HG03095 (cell line): ENCODE measurements around the gene ULK4.
"Not testable (repeated sequence)": the region's sequence is repeated elsewhere in the genome, so short reads cannot be mapped to it uniquely, and the experiment has no call there.

Experiments used
- ATAC-seq: cut with Tn5 transposase; IDR thresholded peaks from one replicate; pipeline ENCODE4 v1.9.1; 2021; ENCODE audit warnings: moderate library complexity; ENCODE audit not compliant: unreplicated experiment

The ULK4 gene

GRCh38 chr3:41508063-41508696 lies 453.7 kb downstream of the ULK4 start:
- ATAC-seq = no peak

DNA sequence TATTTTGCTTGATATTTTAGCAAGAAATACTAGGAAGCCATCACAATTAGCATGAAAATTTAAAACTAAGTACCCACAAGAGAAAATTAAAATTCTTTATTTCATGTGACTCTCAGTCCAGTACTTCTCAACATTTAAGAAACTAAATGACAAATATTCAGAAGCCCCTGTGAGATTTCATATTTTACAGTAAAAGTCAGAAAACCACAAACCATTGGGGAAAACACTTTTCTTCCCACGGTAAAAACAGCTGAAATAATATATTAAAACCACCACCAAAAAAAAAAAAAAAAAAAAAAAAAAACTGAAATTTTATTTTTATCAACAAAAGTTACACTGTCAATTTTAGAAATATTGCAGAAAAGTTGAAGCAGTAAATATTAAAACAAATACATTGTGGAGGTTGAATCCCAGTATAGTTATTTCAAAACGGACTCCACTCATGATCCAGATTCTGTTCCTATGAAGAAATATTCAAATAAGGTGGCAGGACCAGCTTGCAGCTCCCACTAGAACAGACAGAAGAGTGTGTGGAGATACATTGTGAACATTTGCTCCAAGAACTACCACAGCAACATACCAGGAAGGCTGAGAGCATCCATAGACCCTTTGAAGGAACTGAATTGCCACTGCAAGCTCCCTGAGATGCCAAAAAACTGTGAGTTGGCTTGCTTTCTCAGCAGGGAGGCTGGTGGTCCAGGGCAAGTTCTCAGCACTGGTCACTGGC lies 454.4 kb downstream of the ULK4 start:
- ATAC-seq = no peak

DNA sequence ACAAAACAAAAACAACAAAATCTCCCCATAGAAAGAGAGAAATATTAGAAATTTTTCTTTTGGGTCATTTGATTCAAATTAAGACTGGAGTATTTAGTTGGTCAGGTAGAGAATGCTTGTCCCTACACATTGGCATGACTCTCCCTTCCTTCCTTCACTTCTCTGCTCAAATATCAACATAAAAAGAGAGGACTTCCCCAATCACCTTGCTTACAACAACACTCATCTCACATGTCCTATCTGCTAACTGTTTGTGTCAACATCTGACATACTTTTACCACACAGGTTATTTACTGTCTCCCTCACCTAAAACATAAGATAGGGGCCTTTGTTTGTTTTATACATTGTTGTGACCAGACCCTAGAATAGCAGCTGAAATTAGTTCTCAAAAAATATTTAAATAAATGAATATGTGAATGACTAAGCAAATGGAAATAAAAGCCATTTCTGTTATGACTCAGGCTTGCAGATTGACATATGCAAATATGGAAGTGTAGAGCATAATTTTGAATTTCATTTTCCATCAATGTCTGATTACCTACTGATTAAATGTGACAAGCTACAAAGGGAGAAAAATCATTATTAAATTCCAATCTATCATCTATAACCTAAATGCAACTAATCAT lies 457.8 kb downstream of the ULK4 start:
- ATAC-seq = no peak

GRCh38 chr3:41502481-41502880 lies 459.4 kb downstream of the ULK4 start:
- ATAC-seq = no peak

DNA sequence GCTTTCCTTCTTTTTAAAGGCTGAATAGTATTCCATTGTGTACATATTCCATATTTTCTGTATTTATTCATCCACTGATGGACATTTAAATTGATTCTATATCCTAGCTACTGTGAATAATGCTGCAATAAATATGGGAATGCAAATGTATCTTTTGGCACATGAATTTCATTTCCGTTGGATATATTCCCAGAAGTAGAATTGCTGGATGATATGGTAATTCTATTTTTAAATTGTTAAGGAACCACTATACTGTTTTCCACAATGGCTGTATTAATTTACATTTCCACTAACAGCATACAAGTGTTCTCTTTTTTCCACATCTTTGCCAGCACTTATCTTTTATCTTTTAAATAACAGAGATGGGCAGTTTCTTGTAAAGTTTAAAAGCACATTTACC lies 459.9 kb downstream of the ULK4 start:
- no peak for ATAC-seq

DNA sequence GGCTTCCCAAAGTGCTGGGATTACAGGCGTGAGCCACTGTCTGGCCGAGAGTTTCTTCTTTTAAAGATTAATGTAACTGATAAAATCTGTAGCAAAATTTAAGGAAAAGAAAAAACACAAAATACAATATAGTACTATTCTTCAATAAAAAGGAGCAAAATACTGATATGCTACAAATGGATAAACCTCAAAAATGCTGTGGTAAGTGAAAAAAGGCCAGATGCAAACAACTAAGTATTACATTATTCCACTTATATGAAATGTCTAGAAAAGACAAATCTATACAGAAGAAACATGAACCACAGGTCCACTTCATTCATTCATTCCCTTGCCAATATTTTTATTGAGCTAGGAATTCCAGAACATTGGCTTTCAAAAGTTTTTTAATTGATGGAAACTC lies 463.1 kb downstream of the ULK4 start:
- no peak for ATAC-seq

DNA sequence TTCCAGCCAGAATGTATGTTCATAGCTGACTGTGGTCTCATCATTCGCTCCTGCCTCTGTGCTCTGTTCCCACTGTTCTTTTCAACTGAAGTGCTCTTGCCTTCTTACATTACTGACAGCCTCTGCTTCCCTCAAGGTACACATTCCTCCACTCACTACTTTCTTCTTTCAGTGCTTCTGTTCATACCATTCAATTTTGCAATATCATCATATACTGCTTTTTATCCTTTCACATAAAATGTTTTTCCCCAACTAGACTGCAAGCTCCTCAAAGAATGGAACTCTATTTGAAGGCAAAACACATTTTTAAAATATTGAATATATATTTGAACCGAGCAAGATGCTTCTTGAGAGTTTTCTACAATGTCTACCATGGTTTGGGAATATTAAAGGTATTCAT lies 471.5 kb downstream of the ULK4 start:
- no peak for ATAC-seq

GRCh38 chr3:41489231-41489630 lies 472.7 kb downstream of the ULK4 start:
- ATAC-seq = no peak

GRCh38 chr3:41488501-41488900 lies 473.4 kb downstream of the ULK4 start:
- ATAC-seq = no peak

DNA sequence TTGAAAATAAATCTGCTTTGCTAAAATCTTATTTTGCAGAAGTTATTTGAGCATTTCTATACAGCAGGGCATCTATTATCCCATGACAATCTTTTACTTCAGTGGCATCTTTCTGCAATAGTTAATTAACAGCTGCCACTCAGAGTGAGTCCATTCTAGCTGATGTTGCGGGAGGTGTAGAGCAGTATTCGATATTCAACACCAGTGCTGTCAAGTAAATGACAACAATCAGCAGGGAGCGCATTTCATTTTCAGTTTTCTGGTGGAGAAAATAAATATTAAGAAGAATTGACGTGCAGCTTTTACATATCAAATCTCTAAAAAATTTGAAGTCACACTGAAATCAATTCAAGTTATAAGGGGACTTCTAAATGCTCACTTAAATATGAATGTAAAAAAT lies 476.4 kb downstream of the ULK4 start:
- ATAC-seq = no peak

- ATAC-seq = no peak
Observed at GRCh38 chr3:41482134-41482533, 479.8 kb downstream of the ULK4 start.

DNA sequence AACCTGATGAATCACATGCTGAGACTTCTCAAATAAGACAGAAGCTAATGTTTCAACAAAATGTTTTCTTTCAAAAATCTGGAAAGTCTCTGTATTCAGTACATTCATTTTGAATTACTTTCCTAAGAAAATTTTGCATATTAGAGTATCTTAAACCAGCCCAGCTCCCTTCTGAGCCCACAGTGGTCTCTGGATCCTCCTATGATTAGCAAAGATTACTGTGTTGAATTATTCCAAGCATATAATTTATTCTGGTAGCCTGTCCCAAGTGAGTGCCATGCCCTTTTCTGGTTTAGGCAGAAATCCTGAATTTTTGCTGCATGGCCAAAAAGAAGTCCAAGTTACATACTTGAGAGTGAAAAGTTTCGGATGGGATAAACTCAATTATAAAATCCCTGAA lies 483.6 kb downstream of the ULK4 start:
- ATAC-seq = no peak

GRCh38 chr3:41477399-41478014 lies 484.4 kb downstream of the ULK4 start:
- no peak for ATAC-seq

- ATAC-seq = no peak
Observed at GRCh38 chr3:41469083-41469482, 492.8 kb downstream of the ULK4 start.

DNA sequence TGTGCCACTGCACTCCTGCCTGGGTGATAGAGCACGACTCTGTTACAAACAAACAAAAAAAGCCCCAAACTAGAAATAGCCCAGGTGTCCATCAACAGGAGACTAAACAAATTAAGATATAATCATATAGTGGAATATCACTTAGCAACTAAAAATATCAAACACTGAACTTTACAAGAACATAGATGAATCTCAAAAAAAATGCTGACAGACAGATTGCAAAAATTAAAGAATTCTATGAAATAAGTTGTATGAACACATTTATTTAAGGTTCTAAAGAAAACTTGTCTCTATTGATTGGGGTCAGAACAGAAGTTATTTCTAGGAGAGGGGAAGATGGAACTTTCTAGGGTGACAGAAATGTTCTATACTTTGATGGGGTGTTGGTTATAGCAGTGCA lies 494.4 kb downstream of the ULK4 start:
- no peak for ATAC-seq

GRCh38 chr3:41464858-41465257 lies 497.0 kb downstream of the ULK4 start:
- no peak for ATAC-seq

DNA sequence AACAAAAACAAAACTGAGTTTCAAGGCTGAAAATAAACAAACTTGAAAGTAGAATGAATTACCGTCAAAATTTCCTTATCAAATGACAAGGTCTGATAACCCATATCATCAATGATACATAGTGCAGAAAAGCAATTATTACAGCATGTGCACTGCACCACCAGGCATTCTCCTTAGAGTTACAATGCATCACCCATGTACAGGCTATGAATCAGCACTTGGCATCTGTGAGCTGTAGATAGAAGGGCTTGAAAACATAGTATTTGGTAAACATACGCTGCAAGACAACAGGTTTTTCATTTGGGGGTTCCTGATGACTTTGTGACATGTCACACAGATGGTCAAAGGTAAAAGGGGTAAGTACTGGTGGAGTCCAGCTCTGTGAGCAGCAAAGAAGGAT lies 497.5 kb downstream of the ULK4 start:
- ATAC-seq = no peak

GRCh38 chr3:41462103-41462691 lies 499.7 kb downstream of the ULK4 start:
- ATAC-seq = no peak

- no peak for ATAC-seq
Observed at GRCh38 chr3:41460736-41461135, 501.2 kb downstream of the ULK4 start.

DNA sequence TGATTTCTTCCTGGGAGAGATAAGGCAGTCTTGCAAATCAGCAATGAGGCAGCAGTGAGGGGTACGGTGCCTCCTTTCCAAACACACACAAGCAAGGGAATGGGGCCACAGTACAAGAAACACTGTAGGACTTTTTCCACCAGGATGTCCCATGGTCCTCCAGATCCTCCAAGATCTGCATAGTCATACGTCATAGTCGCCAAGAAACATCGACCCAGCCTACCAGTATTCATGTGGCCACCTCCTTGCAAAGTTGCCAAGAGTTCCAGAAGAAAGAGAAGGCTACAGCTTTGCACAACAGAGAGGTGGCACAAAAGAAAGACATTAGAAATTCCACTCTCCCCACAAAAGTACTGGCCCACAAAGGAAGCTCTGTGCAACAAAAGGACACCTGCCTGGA lies 504.7 kb downstream of the ULK4 start:
- no peak for ATAC-seq

GRCh38 chr3:41456162-41456561 lies 505.7 kb downstream of the ULK4 start:
- no peak for ATAC-seq

GRCh38 chr3:41453618-41454017 lies 508.3 kb downstream of the ULK4 start:
- not testable (repeated sequence) for ATAC-seq
